ENCODE measurements around the gene MTHFSD.

MTHFSD gene

DNA sequence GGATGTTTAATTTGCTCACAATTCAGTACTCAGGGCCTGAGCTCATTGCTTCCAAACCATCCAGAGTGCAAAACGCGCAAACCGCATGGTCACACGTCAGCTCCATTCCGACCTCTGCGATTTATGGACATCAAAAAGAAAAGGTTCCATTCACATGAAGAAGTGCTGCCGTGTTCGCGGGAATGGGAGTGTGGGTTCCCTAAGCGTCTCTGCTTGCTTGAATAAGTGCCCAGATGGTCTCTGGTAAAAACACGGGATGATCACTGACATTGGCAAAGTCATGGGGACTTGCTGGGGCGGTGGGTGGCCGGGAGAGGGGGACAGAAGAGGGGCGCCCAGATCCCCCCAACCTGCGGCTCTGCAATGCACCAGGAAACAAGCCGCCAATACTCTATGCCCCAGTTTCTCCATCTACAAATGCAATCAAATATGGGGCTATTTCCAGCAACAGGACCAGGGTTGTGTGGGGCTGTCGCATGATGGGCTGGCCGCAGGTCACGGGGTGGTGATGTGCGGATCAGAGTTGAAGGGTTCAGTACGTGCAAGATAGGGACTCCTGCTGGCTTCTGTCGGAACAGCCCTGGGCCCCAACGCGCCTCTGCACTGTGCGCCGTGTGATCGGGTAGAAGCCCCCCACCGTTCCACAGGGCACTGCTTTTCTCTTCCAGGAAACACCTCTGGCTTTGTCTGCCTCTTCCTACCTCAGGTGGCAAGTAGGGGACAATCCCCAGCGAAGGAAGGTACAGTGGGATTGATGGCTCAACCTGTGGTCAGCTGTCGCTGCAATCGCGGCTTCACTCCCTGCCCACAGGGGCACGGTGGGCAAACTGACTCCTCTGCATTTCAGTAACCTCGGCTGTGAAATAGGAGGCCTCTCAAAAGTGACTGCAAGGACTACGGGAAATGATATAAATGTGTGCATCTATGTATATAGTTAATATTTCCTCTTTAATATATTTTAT lies 33.5 kb downstream of the MTHFSD start:
- peaks cover 20 to 21% of the 10 kb centered on the region in 2 experiments for H3K4me1 ChIP-seq (ENCODE audit: control insufficient read depth in 1 of 2, insufficient read depth in 1 of 2, low read depth in 1 of 2, low read length in 1 of 2)
- no peaks in the 10 kb centered on the region for H3K36me3 ChIP-seq
- H3K9me3 ChIP-seq: no peaks in the 10 kb centered on the region
- peaks cover 77% of the 10 kb centered on the region for H3K27me3 ChIP-seq
- H3K27ac ChIP-seq: no peak overlapping the region
- TF ChIP-seq CTCF (IDR thresholded peaks at IDR 0.05): no peak
- H3K4me3 ChIP-seq (ENCODE audit: low read depth in 1 of 2, low read length in 1 of 2): no peak overlapping the region

- Histone ChIP-seq H3K36me3 (no peaks in the 10 kb centered on the region), H3K4me3 (ENCODE audit: low read depth in 1 of 2, low read length in 1 of 2) (no peak overlapping the region), H3K4me1 (ENCODE audit: control insufficient read depth in 1 of 2, insufficient read depth in 1 of 2, low read depth in 1 of 2, low read length in 1 of 2) (peaks cover 20 to 21% of the 10 kb centered on the region in 2 experiments), H3K27me3 (peaks cover 87% of the 10 kb centered on the region), H3K27ac (no peak overlapping the region), H3K9me3 (no peaks in the 10 kb centered on the region)
- no peak for TF ChIP-seq CTCF (IDR thresholded peaks at IDR 0.05)
Measured at GRCh38 chr16:86520317-86521210, 34.5 kb downstream of the MTHFSD start.

DNA sequence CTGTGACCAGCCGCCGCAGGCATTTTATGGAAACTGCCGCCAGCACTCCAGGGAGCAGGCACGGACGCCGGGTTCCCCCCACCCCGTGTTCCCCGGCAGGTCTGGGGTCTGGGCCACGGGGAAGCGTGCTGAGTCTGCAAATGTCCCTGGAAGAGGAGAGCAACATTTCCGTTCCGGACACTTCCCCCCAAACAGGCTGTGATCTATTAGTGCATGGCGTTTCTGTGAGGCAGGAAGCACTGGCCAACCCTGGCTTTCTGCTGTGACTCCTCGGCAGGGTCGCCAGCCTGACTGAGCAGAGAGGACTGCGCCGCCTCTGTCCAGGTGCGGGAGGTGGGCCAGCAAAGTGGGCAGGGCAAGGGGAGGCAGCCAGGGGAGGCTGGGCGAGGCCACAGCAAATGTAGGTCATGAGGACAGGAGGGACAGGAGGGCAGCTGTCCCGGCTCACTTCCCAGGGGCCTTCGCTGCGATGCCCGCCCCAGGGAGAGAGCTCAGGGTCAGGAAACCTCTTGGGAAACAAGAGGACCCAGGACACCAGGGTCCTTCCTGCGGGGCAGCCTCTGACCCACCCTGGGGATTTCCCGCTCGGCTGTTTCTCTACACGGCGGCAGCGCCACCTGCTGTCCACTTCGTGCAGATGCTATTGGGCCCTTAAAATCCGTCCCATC lies 35.3 kb downstream of the MTHFSD start:
- Histone ChIP-seq H3K27me3 (peaks cover 94% of the 10 kb centered on the region), H3K9me3 (no peaks in the 10 kb centered on the region), H3K4me3 (ENCODE audit: low read depth in 1 of 2, low read length in 1 of 2) (no peak overlapping the region), H3K4me1 (ENCODE audit: control insufficient read depth in 1 of 2, insufficient read depth in 1 of 2, low read depth in 1 of 2, low read length in 1 of 2) (peaks cover 20 to 21% of the 10 kb centered on the region in 2 experiments), H3K27ac (no peak overlapping the region), H3K36me3 (no peaks in the 10 kb centered on the region)
- peak; percentile 50 for TF ChIP-seq CTCF (IDR thresholded peaks at IDR 0.05)

DNA sequence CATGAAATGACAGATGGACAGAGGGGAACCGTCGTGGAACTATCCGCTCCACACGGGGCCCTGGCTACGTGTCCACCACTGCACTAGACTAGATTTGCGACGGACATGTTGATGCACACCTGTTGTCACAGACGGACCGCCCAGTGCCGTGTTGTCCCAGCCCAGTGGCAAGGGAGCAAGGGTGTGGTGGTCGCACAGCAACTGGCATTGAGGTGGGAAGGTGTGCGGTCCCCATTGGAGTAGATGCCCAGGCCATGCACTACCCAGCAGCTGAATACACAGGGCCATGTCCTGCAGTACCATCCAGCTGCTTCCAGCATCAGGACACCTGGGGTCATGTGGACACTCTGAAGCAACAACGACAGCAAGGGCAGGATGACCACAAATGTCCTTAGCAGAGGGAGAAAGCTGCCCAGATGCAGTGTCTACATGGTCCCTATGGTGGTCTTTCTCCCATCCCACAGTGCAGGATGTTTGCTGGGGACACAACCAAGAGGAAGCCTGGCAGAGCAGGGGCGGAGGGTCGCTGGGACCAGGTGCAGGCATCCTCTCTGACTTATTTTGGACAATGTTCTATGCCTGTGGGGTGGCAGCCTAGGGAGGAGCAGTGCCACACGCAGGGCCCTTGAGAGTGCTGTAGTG lies 35.9 kb downstream of the MTHFSD start:
- Histone ChIP-seq H3K4me3 (ENCODE audit: low read depth in 1 of 2, low read length in 1 of 2) (no peak overlapping the region), H3K9me3 (no peaks in the 10 kb centered on the region), H3K27me3 (peaks cover 94% of the 10 kb centered on the region), H3K4me1 (ENCODE audit: control insufficient read depth in 1 of 2, insufficient read depth in 1 of 2, low read depth in 1 of 2, low read length in 1 of 2) (peaks cover 20 to 21% of the 10 kb centered on the region in 2 experiments), H3K27ac (no peak overlapping the region), H3K36me3 (no peaks in the 10 kb centered on the region)
- no peak for TF ChIP-seq CTCF (IDR thresholded peaks at IDR 0.05)

All from neutrophil (primary cell).